Measurements from ENCODE around the gene MAN1C1.

Gene MAN1C1

DNA sequence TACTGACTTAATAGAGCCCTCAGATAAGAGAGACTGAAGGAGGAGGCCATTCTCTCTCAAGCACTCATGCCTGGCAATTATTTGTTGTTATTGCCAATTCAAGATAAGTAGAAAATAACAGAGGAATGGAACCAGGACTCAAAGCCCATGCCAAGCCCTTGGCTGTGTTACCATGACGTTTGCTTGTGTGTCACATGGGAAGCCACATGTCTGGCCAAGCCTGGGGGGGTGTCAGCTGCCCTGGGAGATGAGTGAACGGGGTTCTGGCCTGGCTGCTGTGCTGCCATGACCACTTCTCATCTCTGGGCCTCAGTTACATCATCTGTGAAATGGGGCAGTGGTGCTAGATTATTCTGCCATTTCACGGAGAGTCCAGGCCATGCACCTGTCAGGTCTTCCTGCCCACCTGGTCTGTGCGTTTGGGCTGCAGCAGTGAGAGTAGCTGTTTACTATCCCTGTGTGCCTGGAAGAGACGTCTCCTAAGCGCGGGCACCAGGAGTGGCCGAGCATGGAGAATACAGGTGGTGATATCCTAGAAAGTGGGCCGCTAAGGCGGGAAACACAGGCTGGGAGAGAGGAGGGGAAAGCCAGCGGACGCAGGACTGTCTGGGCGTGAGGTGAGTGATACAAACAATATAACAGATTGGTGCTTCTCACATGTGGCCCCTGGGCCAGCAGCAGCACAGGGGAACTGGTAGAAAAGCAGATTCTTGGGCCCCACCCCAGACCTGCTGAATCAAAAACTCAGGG, 67.8 kb downstream of the MAN1C1 start:
- Histone ChIP-seq H3K4me3 (ENCODE audit: low read length) (no peak overlapping the region), H3K27ac (ENCODE audit: low read length) (no peak overlapping the region), H3K79me2 (ENCODE audit: low read length) (no peaks in the 10 kb centered on the region), H4K20me1 (ENCODE audit: insufficient read depth, low read length) (no peaks in the 10 kb centered on the region), H3K36me3 (replicated peaks; ENCODE audit: low read depth, low read length) (no peaks in the 10 kb centered on the region), H3K9ac (ENCODE audit: low read length) (no peak overlapping the region), H3K9me3 (ENCODE audit: insufficient read depth, low read length) (no peaks in the 10 kb centered on the region), H3K27me3 (ENCODE audit: low read depth, low read length) (peaks cover 5% of the 10 kb centered on the region; the same call in 1 of the 2 replicates), H3K4me2 (ENCODE audit: low read length) (no peak overlapping the region), H3K4me1 (ENCODE audit: low read length) (no peaks in the 10 kb centered on the region), H2AFZ (ENCODE audit: low read depth, low read length) (no peak overlapping the region)
- TF ChIP-seq, protein P1, sequence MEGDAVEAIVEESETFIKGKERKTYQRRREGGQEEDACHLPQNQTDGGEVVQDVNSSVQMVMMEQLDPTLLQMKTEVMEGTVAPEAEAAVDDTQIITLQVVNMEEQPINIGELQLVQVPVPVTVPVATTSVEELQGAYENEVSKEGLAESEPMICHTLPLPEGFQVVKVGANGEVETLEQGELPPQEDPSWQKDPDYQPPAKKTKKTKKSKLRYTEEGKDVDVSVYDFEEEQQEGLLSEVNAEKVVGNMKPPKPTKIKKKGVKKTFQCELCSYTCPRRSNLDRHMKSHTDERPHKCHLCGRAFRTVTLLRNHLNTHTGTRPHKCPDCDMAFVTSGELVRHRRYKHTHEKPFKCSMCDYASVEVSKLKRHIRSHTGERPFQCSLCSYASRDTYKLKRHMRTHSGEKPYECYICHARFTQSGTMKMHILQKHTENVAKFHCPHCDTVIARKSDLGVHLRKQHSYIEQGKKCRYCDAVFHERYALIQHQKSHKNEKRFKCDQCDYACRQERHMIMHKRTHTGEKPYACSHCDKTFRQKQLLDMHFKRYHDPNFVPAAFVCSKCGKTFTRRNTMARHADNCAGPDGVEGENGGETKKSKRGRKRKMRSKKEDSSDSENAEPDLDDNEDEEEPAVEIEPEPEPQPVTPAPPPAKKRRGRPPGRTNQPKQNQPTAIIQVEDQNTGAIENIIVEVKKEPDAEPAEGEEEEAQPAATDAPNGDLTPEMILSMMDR (IDR thresholded peaks at IDR 0.05; ENCODE audit: low read depth, low read length) = no peak
- TF ChIP-seq EZH2phosphoT487 (IDR thresholded peaks at IDR 0.05; ENCODE audit: low read depth) = no peak

DNA sequence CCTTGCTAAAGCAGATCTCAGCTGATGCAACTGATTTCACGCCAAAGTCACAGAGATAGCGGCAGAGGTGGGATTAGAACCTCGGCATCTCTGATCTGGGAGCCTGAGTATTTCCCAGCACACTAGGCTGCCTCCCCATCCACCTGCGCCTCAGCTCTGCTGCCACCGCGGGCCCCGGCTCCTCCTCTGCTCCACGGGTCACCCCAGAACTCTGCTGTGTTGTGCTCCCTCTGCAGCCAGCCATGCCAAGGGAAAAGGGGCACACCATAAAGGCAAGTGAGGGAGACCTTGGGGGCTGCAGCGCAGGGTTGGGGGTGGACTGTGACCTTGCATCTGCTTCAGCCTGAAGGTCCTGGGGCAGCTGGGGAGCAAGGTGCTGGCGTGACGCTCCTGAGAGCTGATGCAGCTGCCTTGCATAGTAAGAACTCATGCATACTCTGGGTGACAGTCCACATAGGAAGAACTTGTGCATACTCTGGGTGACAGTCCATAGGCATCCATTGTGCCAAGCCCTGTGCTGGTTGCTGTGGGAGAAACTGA, 68.7 kb downstream of the MAN1C1 start:
- no peaks in the 10 kb centered on the region for H3K79me2 ChIP-seq (ENCODE audit: low read length)
- H3K4me1 ChIP-seq (ENCODE audit: low read length) = no peaks in the 10 kb centered on the region
- H4K20me1 ChIP-seq (ENCODE audit: insufficient read depth, low read length) = no peaks in the 10 kb centered on the region
- no peak overlapping the region for H3K4me3 ChIP-seq (ENCODE audit: low read length)
- peaks cover 5% of the 10 kb centered on the region; the same call in 1 of the 2 replicates for H3K27me3 ChIP-seq (ENCODE audit: low read depth, low read length)
- no peak overlapping the region for H3K27ac ChIP-seq (ENCODE audit: low read length)
- H3K36me3 ChIP-seq (replicated peaks; ENCODE audit: low read depth, low read length) = no peaks in the 10 kb centered on the region
- no peak overlapping the region for H3K9ac ChIP-seq (ENCODE audit: low read length)
- no peak for TF ChIP-seq EZH2phosphoT487 (IDR thresholded peaks at IDR 0.05; ENCODE audit: low read depth)
- TF ChIP-seq, protein P1 (IDR thresholded peaks at IDR 0.05; ENCODE audit: low read depth, low read length) = no peak
- H2AFZ ChIP-seq (ENCODE audit: low read depth, low read length) = no peak overlapping the region
- H3K9me3 ChIP-seq (ENCODE audit: insufficient read depth, low read length) = no peaks in the 10 kb centered on the region
- no peak overlapping the region for H3K4me2 ChIP-seq (ENCODE audit: low read length)

DNA sequence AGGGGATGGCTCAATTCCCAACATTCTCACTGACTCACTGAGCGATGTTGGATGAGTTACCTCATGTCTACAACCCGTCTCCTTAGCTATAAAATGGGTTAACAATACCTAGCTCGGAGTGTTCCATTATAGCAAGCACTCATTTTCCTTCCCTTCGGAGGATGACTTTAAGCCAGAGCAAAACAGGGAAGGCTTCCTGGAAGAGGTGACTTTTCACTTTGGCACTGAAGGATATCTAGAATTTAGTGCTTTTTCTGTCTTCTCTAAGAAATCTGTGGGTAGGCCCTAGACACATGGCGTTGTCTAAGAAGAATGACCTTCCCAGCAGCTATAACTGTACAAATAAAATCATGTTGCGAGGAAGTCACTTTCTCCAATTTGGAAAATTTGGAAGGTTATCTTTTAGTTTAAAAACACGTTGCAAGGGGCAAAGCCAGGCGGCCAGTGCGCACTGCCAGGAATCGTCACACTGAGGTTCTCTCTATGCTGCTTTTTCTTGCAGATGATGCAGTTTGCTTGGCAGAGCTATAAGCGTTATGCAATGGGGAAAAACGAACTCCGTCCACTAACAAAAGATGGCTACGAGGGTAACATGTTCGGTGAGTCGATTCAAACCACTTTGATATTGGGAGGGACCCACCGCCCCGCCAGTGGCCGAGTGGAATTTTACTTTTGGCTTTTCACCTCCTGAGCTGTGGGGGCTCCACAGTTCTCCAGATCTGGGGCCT, 69.5 kb downstream of the MAN1C1 start:
- no peaks in the 10 kb centered on the region for H3K9me3 ChIP-seq (ENCODE audit: insufficient read depth, low read length)
- H2AFZ ChIP-seq (ENCODE audit: low read depth, low read length) = no peak overlapping the region
- no peaks in the 10 kb centered on the region for H3K79me2 ChIP-seq (ENCODE audit: low read length)
- H3K27ac ChIP-seq (ENCODE audit: low read length) = no peak overlapping the region
- no peak overlapping the region for H3K9ac ChIP-seq (ENCODE audit: low read length)
- no peak overlapping the region for H3K4me3 ChIP-seq (ENCODE audit: low read length)
- H3K36me3 ChIP-seq (replicated peaks; ENCODE audit: low read depth, low read length) = no peaks in the 10 kb centered on the region
- no peak overlapping the region for H3K4me2 ChIP-seq (ENCODE audit: low read length)
- H4K20me1 ChIP-seq (ENCODE audit: insufficient read depth, low read length) = no peaks in the 10 kb centered on the region
- peaks cover 5% of the 10 kb centered on the region; the same call in 1 of the 2 replicates for H3K27me3 ChIP-seq (ENCODE audit: low read depth, low read length)
- no peak for TF ChIP-seq EZH2phosphoT487 (IDR thresholded peaks at IDR 0.05; ENCODE audit: low read depth)
- TF ChIP-seq, protein P1 (IDR thresholded peaks at IDR 0.05; ENCODE audit: low read depth, low read length) = no peak
- no peaks in the 10 kb centered on the region for H3K4me1 ChIP-seq (ENCODE audit: low read length)

Data from OCI-LY3 (cell line).